ENCODE results near the gene TMEM178A. TPM values are rescaled to one million over a fixed set of nuclear protein-coding genes. Genes with fewer than 3 reads are reported as not detected.

The TMEM178A gene
- total and polyA plus RNA-seq, 4 donors, result 1.4 to 4.8 (median 3.2) TPM

- H3K36me3 ChIP-seq (ENCODE audit: control insufficient read depth in 4 of 4, insufficient read depth in 4 of 4, low read length in 4 of 4), result no peaks in the 10 kb centered on the region
- H3K9ac ChIP-seq (ENCODE audit: insufficient read depth in 1 of 2, low read length in 2 of 2), result no peak overlapping the region
- H3K27me3 ChIP-seq (ENCODE audit: control insufficient read depth in 3 of 3, insufficient read depth in 3 of 3, low read length in 2 of 3), result no peaks in the 10 kb centered on the region
- no peak for TF ChIP-seq CTCF (IDR thresholded peaks at IDR 0.05; ENCODE audit: control extremely low read depth, extremely low read depth)
- no peak for ATAC-seq (ENCODE audit: insufficient read depth, low FRiP score)
- DNase-seq, result no peak
- no peaks in the 10 kb centered on the region for H3K9me3 ChIP-seq (ENCODE audit: control insufficient read depth in 4 of 4, insufficient read depth in 3 of 4, low read length in 3 of 4)
- no peak overlapping the region for H3K4me3 ChIP-seq
- 85 to 87% methylated on average over 7 of the region's 7 CpGs for WGBS, 2 donors
- H3K27ac ChIP-seq (ENCODE audit: low read depth in 1 of 2, low read length in 1 of 2), result no peak overlapping the region
- H3K4me1 ChIP-seq (ENCODE audit: control insufficient read depth in 5 of 5, insufficient read depth in 5 of 5, low read length in 5 of 5), result no peaks in the 10 kb centered on the region
These were observed 8.3 kb upstream of the TMEM178A start for GRCh38 chr2:39657287-39657937.

- Histone ChIP-seq H3K36me3 (ENCODE audit: control insufficient read depth in 4 of 4, insufficient read depth in 4 of 4, low read length in 4 of 4) (no peaks in the 10 kb centered on the region), H3K9ac (ENCODE audit: insufficient read depth in 1 of 2, low read length in 2 of 2) (no peak overlapping the region), H3K27me3 (ENCODE audit: control insufficient read depth in 3 of 3, insufficient read depth in 3 of 3, low read length in 2 of 3) (peaks cover 0 to 3% (median 0%) of the 10 kb centered on the region in 3 donors), H3K9me3 (ENCODE audit: control insufficient read depth in 4 of 4, insufficient read depth in 3 of 4, low read length in 3 of 4) (no peaks in the 10 kb centered on the region), H3K4me1 (ENCODE audit: control insufficient read depth in 5 of 5, insufficient read depth in 5 of 5, low read length in 5 of 5) (no peaks in the 10 kb centered on the region), H3K27ac (ENCODE audit: low read depth in 1 of 2, low read length in 1 of 2) (no peak overlapping the region), H3K4me3 (no peak overlapping the region)
- TF ChIP-seq CTCF (IDR thresholded peaks at IDR 0.05; ENCODE audit: control extremely low read depth, extremely low read depth), result no peak
- DNase-seq, result no peak
- no peak for ATAC-seq (ENCODE audit: insufficient read depth, low FRiP score)
- 95 to 100% methylated on average over 2 of the region's 2 CpGs for WGBS, 2 donors
These were observed 7.3 kb upstream of the TMEM178A start for GRCh38 chr2:39658371-39658770.

GRCh38 chr2:39659765-39660611, 5.7 kb upstream of the TMEM178A start:
- H3K4me1 ChIP-seq (ENCODE audit: control insufficient read depth in 5 of 5, insufficient read depth in 5 of 5, low read length in 5 of 5), result no peaks in the 10 kb centered on the region
- no peak for DNase-seq
- TF ChIP-seq CTCF (IDR thresholded peaks at IDR 0.05; ENCODE audit: control extremely low read depth, extremely low read depth), result no peak
- H3K4me3 ChIP-seq, result no peak overlapping the region
- H3K27ac ChIP-seq (ENCODE audit: low read depth in 1 of 2, low read length in 1 of 2), result no peak overlapping the region
- 82 to 89% methylated on average over 3 of the region's 3 CpGs for WGBS, 2 donors
- H3K36me3 ChIP-seq (ENCODE audit: control insufficient read depth in 4 of 4, insufficient read depth in 4 of 4, low read length in 4 of 4), result no peaks in the 10 kb centered on the region
- H3K27me3 ChIP-seq (ENCODE audit: control insufficient read depth in 3 of 3, insufficient read depth in 3 of 3, low read length in 2 of 3), result peaks cover 0 to 7% (median 0%) of the 10 kb centered on the region in 3 donors
- H3K9me3 ChIP-seq (ENCODE audit: control insufficient read depth in 4 of 4, insufficient read depth in 3 of 4, low read length in 3 of 4), result no peaks in the 10 kb centered on the region
- no peak for ATAC-seq (ENCODE audit: insufficient read depth, low FRiP score)
- H3K9ac ChIP-seq (ENCODE audit: insufficient read depth in 1 of 2, low read length in 2 of 2), result no peak overlapping the region
